ENCODE results near the gene TNFRSF8. TPM values are rescaled to one million over a fixed set of nuclear protein-coding genes. Genes with fewer than 3 reads are reported as not detected.

The TNFRSF8 gene
- total and polyA plus RNA-seq, 2 of the 4 experiments (the other 2 are of a cell fraction), result under 0.01 to 0.31 TPM

DNA sequence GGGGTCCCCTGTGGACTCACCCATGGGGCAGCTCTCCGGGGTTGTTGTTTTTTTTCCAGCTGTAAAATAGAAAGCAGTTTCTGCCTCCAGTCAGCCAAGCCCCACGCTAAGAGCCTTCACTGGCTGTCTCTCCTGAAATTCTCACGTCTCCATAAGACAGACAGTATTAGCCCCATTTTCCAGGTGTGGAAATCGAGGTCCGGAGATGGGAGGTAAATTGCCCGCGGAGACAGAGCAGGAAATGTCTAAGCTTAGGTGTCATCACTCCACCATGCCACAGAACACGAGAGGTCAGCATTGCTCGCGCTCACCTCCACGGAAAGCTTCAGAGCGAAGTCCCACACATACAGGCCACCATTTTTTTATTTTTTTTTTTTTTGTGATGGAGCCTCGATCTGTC is 44.6 kb downstream of the TNFRSF8 start:
- 85% methylated on average over 3 of the region's 13 CpGs; no CpG with 5 or more reads in 1 of the 2 experiments for WGBS, 2 experiments (ENCODE audit: extremely low coverage in 2 of 2, insufficient read length in 1 of 2)
- Histone ChIP-seq H3K27me3 (ENCODE audit: control insufficient read depth, insufficient read depth, low read length) (peaks cover 27% of the 10 kb centered on the region), H3K9me3 (ENCODE audit: control insufficient read depth, insufficient read depth, low read length) (no peaks in the 10 kb centered on the region), H2BK15ac (ENCODE audit: low read depth, low read length) (no peak overlapping the region), H2AFZ (replicated peaks; ENCODE audit: low read length, poor library complexity) (no peak overlapping the region), H3K79me1 (ENCODE audit: low read depth in 1 of 2, low read length in 2 of 2) (no peaks in the 10 kb centered on the region), H3K4me2 (ENCODE audit: low read depth, low read length) (no peak overlapping the region), H4K91ac (ENCODE audit: insufficient read depth, low read depth, low read length) (no peak overlapping the region), H4K8ac (ENCODE audit: low read depth in 2 of 2, low read length in 2 of 2) (no peak overlapping the region), H3K18ac (ENCODE audit: low read depth, low read length) (no peak overlapping the region), H3K4me1 (ENCODE audit: control insufficient read depth, insufficient read depth, low read length) (peaks cover 3% of the 10 kb centered on the region), H4K5ac (ENCODE audit: low read depth, low read length) (no peak overlapping the region), H3K23ac (ENCODE audit: low read depth, low read length) (no peak overlapping the region), H2BK120ac (ENCODE audit: low read depth, low read length) (no peak overlapping the region), H3K27ac (ENCODE audit: insufficient read depth, low read length) (no peak overlapping the region), H3K56ac (ENCODE audit: extremely low read depth, insufficient read depth, low read length) (no peak overlapping the region), H2AK9ac (replicated peaks; ENCODE audit: low read depth, low read length, poor library complexity) (no peak overlapping the region), H4K20me1 (ENCODE audit: insufficient read depth, low read length) (no peaks in the 10 kb centered on the region), H3K4ac (ENCODE audit: low read depth, low read length) (no peak overlapping the region), H3K36me3 (ENCODE audit: control insufficient read depth, insufficient read depth, low read length) (no peaks in the 10 kb centered on the region), H3K9ac (ENCODE audit: low read depth, low read length) (no peak overlapping the region), H2BK5ac (ENCODE audit: low read depth, low read length, poor library complexity, severe bottlenecking) (no peak overlapping the region), H3K14ac (replicated peaks; ENCODE audit: low read depth, low read length) (no peak overlapping the region), H2AK5ac (ENCODE audit: low read depth, low read length) (no peak overlapping the region), H2BK20ac (ENCODE audit: low read depth, low read length) (no peak overlapping the region), H3K4me3 (ENCODE audit: insufficient read depth, low read depth, low read length) (no peak overlapping the region), H3K9me1 (ENCODE audit: insufficient read depth, low read length) (no peaks in the 10 kb centered on the region)
- intact Hi-C loops (cut with micrococcal nuclease) (no loop called here), in situ Hi-C loops (cut with MboI; ENCODE audit: low sequenced_read_pairs) (no loop called here), dilution Hi-C loops (cut with HindIII; ENCODE audit: low sequenced_read_pairs, unreplicated experiment) (no loop called here)
- no peak for ATAC-seq (ENCODE audit: low read depth)
- no peak for DNase-seq
- TF ChIP-seq USF2 (IDR thresholded peaks at IDR 0.05; ENCODE audit: low read depth, low read length) (no peak), MAZ (IDR thresholded peaks at IDR 0.05; ENCODE audit: borderline replicate concordance, low read depth, low read length) (no peak), CHD1 (IDR thresholded peaks at IDR 0.05; ENCODE audit: low read depth, low read length) (no peak), ELK1 (IDR thresholded peaks at IDR 0.05; ENCODE audit: borderline replicate concordance, low read depth, low read length) (no peak), MAFK (IDR thresholded peaks at IDR 0.05; ENCODE audit: low read depth, low read length) (no peak), RFX5 (IDR thresholded peaks at IDR 0.05; ENCODE audit: low read depth, low read length) (no peak)
- no TSS peak for BruUV-seq (replicated peaks)
- CTCF ChIA-PET, result interaction anchor here (1.8 kb wide), 1 partner anchor 10 kb away, joined by 6 read pairs; no protein-coding TSS in a partner anchor
- POLR2A ChIA-PET (ENCODE audit: unreplicated experiment), result no interaction called here

All from IMR-90 (cell line).